Astrocyte of the spinal cord (primary cell): ENCODE measurements around the gene DCDC2B.

ENCODE experiments used
- DNase-seq: peaks from one replicate; pipeline ENCODE4 v3.0.0; 2011; ENCODE audit warnings: low read depth, low spot score
- H3K4me3 ChIP-seq: 2 replicates; pipeline ENCODE4 v1.5.1; 2011; ENCODE audit warnings: low read depth, mild to moderate bottlenecking, low read length, moderate library complexity
- in situ Hi-C: cut with HindIII; loops from 2 replicates; pipeline ENCODE4 v1.10.0; 2017; ENCODE audit warnings: low sequenced_read_pairs
- TF ChIP-seq, protein P1 (sequence below): IDR thresholded peaks from 2 replicates; pipeline ENCODE4 v1.5.1; 2012; ENCODE audit warnings: low read depth, mild to moderate bottlenecking, low read length, inconsistent platforms

The DCDC2B gene

GRCh38 chr1:32221980-32222755, 13.3 kb downstream of the DCDC2B start, which contains the start of the genes EIF3I and TMEM234:
EIF3I (plus strand) TSS chr1:32222407; CDS start chr1:32222442, 35 bp downstream.
TMEM234 (minus strand) TSS chr1:32222353; CDS start chr1:32222322, 31 bp downstream.
- peak; percentile 91 for DNase-seq
- in situ Hi-C loops: no loop called here
- TF ChIP-seq, protein P1, sequence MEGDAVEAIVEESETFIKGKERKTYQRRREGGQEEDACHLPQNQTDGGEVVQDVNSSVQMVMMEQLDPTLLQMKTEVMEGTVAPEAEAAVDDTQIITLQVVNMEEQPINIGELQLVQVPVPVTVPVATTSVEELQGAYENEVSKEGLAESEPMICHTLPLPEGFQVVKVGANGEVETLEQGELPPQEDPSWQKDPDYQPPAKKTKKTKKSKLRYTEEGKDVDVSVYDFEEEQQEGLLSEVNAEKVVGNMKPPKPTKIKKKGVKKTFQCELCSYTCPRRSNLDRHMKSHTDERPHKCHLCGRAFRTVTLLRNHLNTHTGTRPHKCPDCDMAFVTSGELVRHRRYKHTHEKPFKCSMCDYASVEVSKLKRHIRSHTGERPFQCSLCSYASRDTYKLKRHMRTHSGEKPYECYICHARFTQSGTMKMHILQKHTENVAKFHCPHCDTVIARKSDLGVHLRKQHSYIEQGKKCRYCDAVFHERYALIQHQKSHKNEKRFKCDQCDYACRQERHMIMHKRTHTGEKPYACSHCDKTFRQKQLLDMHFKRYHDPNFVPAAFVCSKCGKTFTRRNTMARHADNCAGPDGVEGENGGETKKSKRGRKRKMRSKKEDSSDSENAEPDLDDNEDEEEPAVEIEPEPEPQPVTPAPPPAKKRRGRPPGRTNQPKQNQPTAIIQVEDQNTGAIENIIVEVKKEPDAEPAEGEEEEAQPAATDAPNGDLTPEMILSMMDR: no peak
- H3K4me3 ChIP-seq: peak within 1 kb of the TSS; percentile 97

GRCh38 chr1:32223683-32224082, 14.8 kb downstream of the DCDC2B start:
- TF ChIP-seq, protein P1: peak; percentile 23
- DNase-seq: no peak
- H3K4me3 ChIP-seq: no peak overlapping the region
- in situ Hi-C loops: no loop called here

- in situ Hi-C loops: no loop called here
- no peak overlapping the region for H3K4me3 ChIP-seq
- TF ChIP-seq, protein P1: no peak
- no peak for DNase-seq
Observed at GRCh38 chr1:32224285-32224684, 15.4 kb downstream of the DCDC2B start.

GRCh38 chr1:32228771-32229170, 19.9 kb downstream of the DCDC2B start:
- DNase-seq: no peak
- H3K4me3 ChIP-seq: no peak overlapping the region
- TF ChIP-seq, protein P1: no peak
- in situ Hi-C loops: no loop called here

DNA sequence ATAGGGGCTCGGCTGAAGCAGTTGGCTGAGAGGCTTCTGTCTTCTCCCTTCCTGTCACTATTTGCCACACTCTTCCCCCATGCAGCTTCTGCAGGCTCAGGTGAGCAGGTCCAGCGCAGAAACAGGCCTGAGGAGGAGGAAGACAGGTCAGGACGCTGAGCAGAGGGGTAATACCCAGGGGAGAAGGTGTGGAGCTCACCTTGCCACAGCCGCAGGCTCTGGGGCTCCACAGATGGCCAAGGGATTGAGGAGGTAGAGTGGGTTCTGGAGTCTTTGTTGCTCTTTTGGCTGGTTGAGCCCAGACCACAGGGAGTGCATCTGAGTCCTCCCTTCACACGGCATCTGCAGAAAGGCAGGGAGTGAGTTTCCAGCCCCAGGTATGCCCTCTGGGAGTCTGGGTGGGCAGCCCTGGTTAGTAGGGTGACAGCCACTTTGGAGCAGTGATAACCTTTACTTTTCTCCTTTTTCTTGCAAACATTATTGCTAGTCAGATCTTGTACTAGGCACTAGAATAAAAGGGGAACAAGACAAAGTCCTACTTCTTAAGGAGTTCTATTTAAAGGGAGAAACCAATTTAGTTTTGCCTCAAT, 23.0 kb downstream of the DCDC2B start:
- in situ Hi-C loops: no loop called here
- H3K4me3 ChIP-seq: no peak overlapping the region
- TF ChIP-seq, protein P1: no peak
- no peak for DNase-seq

DNA sequence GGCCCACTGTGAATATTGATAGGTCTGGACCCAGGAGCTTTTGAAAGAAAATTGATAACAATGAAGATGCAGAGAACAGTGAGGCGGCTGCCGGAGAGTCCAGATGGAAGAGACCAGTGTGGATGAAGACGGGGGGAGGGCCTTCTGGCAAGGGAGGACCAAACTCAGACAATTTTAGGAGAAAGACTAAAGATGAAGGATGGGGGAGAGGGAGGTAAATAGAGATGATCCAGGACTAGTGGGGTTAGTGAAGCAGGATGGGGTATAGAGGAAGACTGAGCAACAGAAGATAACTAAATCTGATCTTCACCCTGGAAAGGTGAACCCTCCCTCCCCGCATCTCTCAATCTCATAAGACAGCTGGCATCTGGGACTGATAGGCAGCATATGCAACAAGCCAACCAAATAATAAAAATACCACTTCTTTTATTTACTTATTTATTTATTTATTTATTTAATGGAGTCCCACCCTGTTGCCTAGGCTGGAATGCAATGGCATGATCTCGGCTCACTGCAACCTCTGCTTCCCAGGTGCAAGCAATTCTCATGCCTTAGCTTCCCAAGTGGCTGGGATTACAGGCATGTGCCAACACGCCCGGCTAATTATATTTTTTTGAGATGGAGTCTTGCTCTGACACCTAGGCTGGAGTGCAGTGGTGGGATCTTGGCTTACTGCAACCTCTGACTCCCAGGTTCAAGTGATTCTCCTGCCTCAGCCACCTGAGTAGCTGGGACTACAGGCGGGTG, 23.8 kb downstream of the DCDC2B start:
- no peak overlapping the region for H3K4me3 ChIP-seq
- TF ChIP-seq, protein P1: no peak
- in situ Hi-C loops: no loop called here
- no peak for DNase-seq
